ENCODE data around the gene JAZF1. TPM values are rescaled to one million over a fixed set of nuclear protein-coding genes. Genes with fewer than 3 reads are reported as not detected.

Gene JAZF1
- total RNA-seq, result 0.96 and 1.3 TPM in 2 replicates

GRCh38 chr7:28180364-28181147, at the start of gene JAZF1:
Gene JAZF1 (minus strand): TSS chr7:28180795.
- DNase-seq (ENCODE audit: low read depth), result no peak
- no peak for TF ChIP-seq CTCF (IDR thresholded peaks at IDR 0.05; ENCODE audit: insufficient read depth, low read length, poor library complexity, severe bottlenecking)
- Histone ChIP-seq H3K27me3 (ENCODE audit: control insufficient read depth, insufficient read depth, low read length) (no peaks in the 10 kb centered on the region), H3K36me3 (ENCODE audit: control insufficient read depth, insufficient read depth, low read length) (no peaks in the 10 kb centered on the region), H3K4me3 (ENCODE audit: low read depth, low read length) (peak within 1 kb of the TSS; percentile 83)

GRCh38 chr7:28230261-28230660, 49.7 kb upstream of the JAZF1 start:
- no peak for DNase-seq (ENCODE audit: low read depth)
- Histone ChIP-seq H3K4me3 (ENCODE audit: low read depth, low read length) (no peak overlapping the region), H3K27me3 (ENCODE audit: control insufficient read depth, insufficient read depth, low read length) (no peaks in the 10 kb centered on the region), H3K36me3 (ENCODE audit: control insufficient read depth, insufficient read depth, low read length) (no peaks in the 10 kb centered on the region)
- TF ChIP-seq CTCF (IDR thresholded peaks at IDR 0.05; ENCODE audit: insufficient read depth, low read length, poor library complexity, severe bottlenecking), result no peak

- no peak overlapping the region for H3K4me3 ChIP-seq (ENCODE audit: low read depth, low read length)
- no peaks in the 10 kb centered on the region for H3K36me3 ChIP-seq (ENCODE audit: control insufficient read depth, insufficient read depth, low read length)
- DNase-seq (ENCODE audit: low read depth), result no peak
- H3K27me3 ChIP-seq (ENCODE audit: control insufficient read depth, insufficient read depth, low read length), result no peaks in the 10 kb centered on the region
- TF ChIP-seq CTCF (IDR thresholded peaks at IDR 0.05; ENCODE audit: insufficient read depth, low read length, poor library complexity, severe bottlenecking), result no peak
These were observed 47.8 kb upstream of the JAZF1 start for GRCh38 chr7:28228396-28228795.

- Histone ChIP-seq H3K36me3 (ENCODE audit: control insufficient read depth, insufficient read depth, low read length) (no peaks in the 10 kb centered on the region), H3K4me3 (ENCODE audit: low read depth, low read length) (no peak overlapping the region), H3K27me3 (ENCODE audit: control insufficient read depth, insufficient read depth, low read length) (no peaks in the 10 kb centered on the region)
- TF ChIP-seq CTCF (IDR thresholded peaks at IDR 0.05; ENCODE audit: insufficient read depth, low read length, poor library complexity, severe bottlenecking), result no peak
- no peak for DNase-seq (ENCODE audit: low read depth)
These were observed 45.4 kb upstream of the JAZF1 start for GRCh38 chr7:28226003-28226402.

- no peak for TF ChIP-seq CTCF (IDR thresholded peaks at IDR 0.05; ENCODE audit: insufficient read depth, low read length, poor library complexity, severe bottlenecking)
- Histone ChIP-seq H3K36me3 (ENCODE audit: control insufficient read depth, insufficient read depth, low read length) (no peaks in the 10 kb centered on the region), H3K27me3 (ENCODE audit: control insufficient read depth, insufficient read depth, low read length) (no peaks in the 10 kb centered on the region), H3K4me3 (ENCODE audit: low read depth, low read length) (no peak overlapping the region)
- DNase-seq (ENCODE audit: low read depth), result no peak
These were observed 45.0 kb upstream of the JAZF1 start for GRCh38 chr7:28225576-28225975.

- Histone ChIP-seq H3K4me3 (ENCODE audit: low read depth, low read length) (no peak overlapping the region), H3K27me3 (ENCODE audit: control insufficient read depth, insufficient read depth, low read length) (no peaks in the 10 kb centered on the region), H3K36me3 (ENCODE audit: control insufficient read depth, insufficient read depth, low read length) (no peaks in the 10 kb centered on the region)
- DNase-seq (ENCODE audit: low read depth), result no peak
- TF ChIP-seq CTCF (IDR thresholded peaks at IDR 0.05; ENCODE audit: insufficient read depth, low read length, poor library complexity, severe bottlenecking), result no peak
These were observed 44.1 kb upstream of the JAZF1 start for GRCh38 chr7:28224675-28225074.
